CD4-positive, alpha-beta memory T cell (primary cell): ENCODE data around the gene NELFB. TPM values are rescaled to one million over a fixed set of nuclear protein-coding genes. Genes with fewer than 3 reads are reported as not detected.
A peak's percentile ranks its signal among the peaks of the same experiment; 100 is the strongest.

Experiments
- CTCF ChIA-PET: fragments of 350-600 bp; sonication (Branson Sonifier 250); formaldehyde crosslinking; loops from one replicate; lab custom pipeline; 2021; ENCODE audit warnings: inconsistent platforms; ENCODE audit not compliant: partially characterized antibody; lab: Charles Lee
- POLR2A ChIA-PET: fragments of 350-600 bp; sonication (Branson Sonifier 250); formaldehyde crosslinking; loops from one replicate; lab custom pipeline; 2021; ENCODE audit not compliant: partially characterized antibody; lab: Charles Lee
- DNase-seq, 5 donors: peaks; one replicate each; pipeline versions ENCODE4 v3.0.0 to v3.0.0-alpha.2; 2020 to 2022; ENCODE audit warnings: mixed read lengths in 1 of 5
- H3K27ac ChIP-seq: one replicate; pipeline ENCODE4 v1.7.0; 2013; ENCODE audit warnings: low read depth, low read length
- H3K27me3 ChIP-seq: 2 replicates; pipeline ENCODE4 v1.7.0; 2013; ENCODE audit warnings: mild to moderate bottlenecking, low read length, moderate library complexity; ENCODE audit not compliant: insufficient read depth
- H3K36me3 ChIP-seq: 2 replicates; pipeline ENCODE4 v1.7.0; 2013; ENCODE audit warnings: mild to moderate bottlenecking, low read length, moderate library complexity; ENCODE audit not compliant: insufficient read depth
- H3K4me1 ChIP-seq: 2 replicates; pipeline ENCODE4 v1.7.0; 2013; ENCODE audit warnings: mild to moderate bottlenecking, low read length, moderate library complexity; ENCODE audit not compliant: insufficient read depth
- H3K4me3 ChIP-seq, 2 donors: one replicate each; pipeline ENCODE4 v1.7.0; 2013; ENCODE audit warnings: low read length in 2 of 2, mild to moderate bottlenecking in 1 of 2
- H3K9me3 ChIP-seq, 2 donors: one replicate each; pipeline ENCODE4 v1.7.0; 2013; ENCODE audit warnings: low read length in 2 of 2, control low read depth in 1 of 2; ENCODE audit not compliant: control insufficient read depth in 1 of 2
- H3K27ac Mint-ChIP-seq, 7 donors: one replicate each; pipeline ENCODE4 v1.8.0; 2020 to 2021; ENCODE audit warnings: mixed read lengths in 7 of 7, mild to moderate bottlenecking in 6 of 7, inconsistent platforms in 3 of 7, moderate library complexity in 3 of 7
- H3K27me3 Mint-ChIP-seq, 2 donors: one replicate each; pipeline ENCODE4 v1.8.0; 2020 to 2021; ENCODE audit warnings: mixed read lengths in 2 of 2
- H3K36me3 Mint-ChIP-seq, 2 donors: one replicate each; pipeline ENCODE4 v1.8.0; 2020 to 2021; ENCODE audit warnings: mixed read lengths in 2 of 2, inconsistent platforms in 1 of 2, mild to moderate bottlenecking in 1 of 2
- H3K4me1 Mint-ChIP-seq, 4 donors: one replicate each; pipeline ENCODE4 v1.8.0; 2020 to 2021; ENCODE audit warnings: mixed read lengths in 4 of 4, mild to moderate bottlenecking in 1 of 4
- H3K4me3 Mint-ChIP-seq, 8 donors: one replicate each; pipeline ENCODE4 v1.8.0; 2020 to 2021; ENCODE audit warnings: mixed read lengths in 8 of 8, mild to moderate bottlenecking in 7 of 8, moderate library complexity in 6 of 8, inconsistent platforms in 3 of 8
- H3K9me3 Mint-ChIP-seq, 8 donors: one replicate each; pipeline ENCODE4 v1.8.0; 2020 to 2021; ENCODE audit warnings: mixed read lengths in 8 of 8, mild to moderate bottlenecking in 5 of 8, inconsistent platforms in 3 of 8, moderate library complexity in 1 of 8
- intact Hi-C: fragments of 100-400 bp; cut with micrococcal nuclease; formaldehyde crosslinking; loops from one replicate; pipeline ENCODE4 v1.15.1; 2023
- polyA plus RNA-seq, 2 donors: library from polyadenylated mRNA; unstranded; fragments of 300-500 nt; fragmentation: Illumina TruSeq; gene quantifications; one replicate each; pipeline ENCODE4 v1.2.3, GENCODE V29; 2021
- total RNA-seq, 2 experiments: library from RNA; stranded (reverse); gene quantifications; one replicate each; pipeline ENCODE4 v1.2.3, GENCODE V29; 2021

The NELFB gene
- total and polyA plus RNA-seq, 4 experiments from 2014 or later, result 28.3 to 44.9 (median 36.5) TPM

DNA sequence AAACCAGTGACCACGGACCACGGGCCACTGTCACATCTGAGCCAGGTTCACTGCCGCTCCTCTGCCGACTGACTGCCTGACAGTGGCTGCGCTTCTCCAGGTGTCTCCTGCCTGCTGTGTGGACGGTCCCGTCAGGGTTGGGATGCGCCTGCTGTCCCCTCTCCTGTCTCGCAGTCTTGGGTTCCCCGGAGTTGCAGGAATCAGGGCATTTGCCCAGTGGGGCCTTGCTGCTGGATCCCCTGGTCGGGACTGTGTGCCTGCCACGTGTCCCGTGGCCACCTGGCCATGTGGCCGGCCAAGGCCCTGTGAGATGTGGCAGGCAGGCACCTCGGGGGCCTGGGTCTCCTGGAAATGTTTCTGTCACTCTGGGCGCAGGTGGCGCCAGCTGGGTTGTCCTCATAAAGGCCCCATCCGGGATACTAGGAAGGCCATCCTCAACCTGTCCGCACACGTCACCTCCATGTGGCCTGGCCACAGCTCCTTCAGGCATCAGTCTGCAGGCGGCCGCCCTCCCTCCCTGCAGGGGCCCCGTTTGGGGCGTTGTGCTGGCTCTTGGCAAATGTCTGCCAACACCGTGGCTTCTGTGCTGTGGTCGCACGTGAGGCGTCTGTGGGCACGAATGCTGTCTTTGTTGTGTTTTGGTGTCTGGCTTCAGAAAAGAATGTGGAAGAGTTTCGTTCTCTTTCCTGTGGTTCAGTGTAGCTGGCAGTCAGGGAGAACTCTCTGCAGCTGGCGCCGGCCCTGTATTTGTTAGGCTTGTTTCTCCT, 16.0 kb downstream of the NELFB start:
- POLR2A ChIA-PET, result interaction anchor here (1.2 kb wide), 1 partner anchor 30 kb away, joined by 3 read pairs; the partner anchor contains the start of gene TUBB4B
- peak in 3 of 5 donors; percentile 22 to 37 (median 24) for DNase-seq
- peaks cover 20 to 25% of the 10 kb centered on the region in 2 donors for H3K36me3 Mint-ChIP-seq
- H3K27me3 Mint-ChIP-seq, result no peaks in the 10 kb centered on the region
- H3K4me3 Mint-ChIP-seq, result no peak overlapping the region
- CTCF ChIA-PET, result no interaction called here
- intact Hi-C loops, result no loop called here
- Histone ChIP-seq H3K27ac (no peak overlapping the region), H3K9me3 (no peaks in the 10 kb centered on the region), H3K4me3 (no peak overlapping the region), H3K27me3 (no peaks in the 10 kb centered on the region), H3K36me3 (peaks cover 13% of the 10 kb centered on the region), H3K4me1 (peaks cover 11% of the 10 kb centered on the region)
- peaks cover 11 to 27% (median 18%) of the 10 kb centered on the region in 4 donors for H3K4me1 Mint-ChIP-seq
- peak overlapping the region in 4 of 7 donors; percentile 13 to 73 (median 54) for H3K27ac Mint-ChIP-seq
- H3K9me3 Mint-ChIP-seq, result no peaks in the 10 kb centered on the region

GRCh38 chr9:137271696-137272076, 16.6 kb downstream of the NELFB start:
- H3K27me3 Mint-ChIP-seq, result no peaks in the 10 kb centered on the region
- H3K27ac ChIP-seq, result no peak overlapping the region
- peaks cover 20 to 25% of the 10 kb centered on the region in 2 donors for H3K36me3 Mint-ChIP-seq
- ChIA-PET POLR2A (interaction anchor here (1.2 kb wide), 1 partner anchor 31 kb away, joined by 3 read pairs; the partner anchor contains the start of gene TUBB4B), CTCF (no interaction called here)
- no peaks in the 10 kb centered on the region for H3K9me3 ChIP-seq
- no peak overlapping the region for H3K4me3 Mint-ChIP-seq
- no peak for DNase-seq
- H3K27ac Mint-ChIP-seq, result peak overlapping the region in 2 of 7 donors; percentile 42 to 65
- peaks cover 11% of the 10 kb centered on the region for H3K4me1 ChIP-seq
- peaks cover 9% of the 10 kb centered on the region for H3K36me3 ChIP-seq
- H3K9me3 Mint-ChIP-seq, result no peaks in the 10 kb centered on the region
- intact Hi-C loops, result no loop called here
- H3K4me1 Mint-ChIP-seq, result peaks cover 12 to 27% (median 19%) of the 10 kb centered on the region in 4 donors
- no peaks in the 10 kb centered on the region for H3K27me3 ChIP-seq
- H3K4me3 ChIP-seq, result no peak overlapping the region

GRCh38 chr9:137272241-137273094, 17.3 kb downstream of the NELFB start:
- no peaks in the 10 kb centered on the region for H3K27me3 ChIP-seq
- H3K27ac Mint-ChIP-seq, result no peak overlapping the region
- no peaks in the 10 kb centered on the region for H3K27me3 Mint-ChIP-seq
- DNase-seq, result no peak
- H3K9me3 Mint-ChIP-seq, result no peaks in the 10 kb centered on the region
- H3K4me3 Mint-ChIP-seq, result no peak overlapping the region
- peaks cover 17% of the 10 kb centered on the region for H3K4me1 ChIP-seq
- H3K4me1 Mint-ChIP-seq, result peaks cover 13 to 32% (median 22%) of the 10 kb centered on the region in 4 donors
- H3K36me3 Mint-ChIP-seq, result peaks cover 20 to 25% of the 10 kb centered on the region in 2 donors
- intact Hi-C loops, result no loop called here
- ChIA-PET CTCF (interaction anchor here (1.0 kb wide), 1 partner anchor 10 kb away, joined by 3 read pairs; no protein-coding TSS in a partner anchor), POLR2A (interaction anchor here (0.7 to 2.0 kb wide), 2 partner anchors 16 to 32 kb away, joined by 3 to 7 read pairs; partner anchors contain the start of gene TUBB4B)
- no peak overlapping the region for H3K4me3 ChIP-seq
- H3K27ac ChIP-seq, result no peak overlapping the region
- peaks cover 9% of the 10 kb centered on the region for H3K36me3 ChIP-seq
- H3K9me3 ChIP-seq, result no peaks in the 10 kb centered on the region

DNA sequence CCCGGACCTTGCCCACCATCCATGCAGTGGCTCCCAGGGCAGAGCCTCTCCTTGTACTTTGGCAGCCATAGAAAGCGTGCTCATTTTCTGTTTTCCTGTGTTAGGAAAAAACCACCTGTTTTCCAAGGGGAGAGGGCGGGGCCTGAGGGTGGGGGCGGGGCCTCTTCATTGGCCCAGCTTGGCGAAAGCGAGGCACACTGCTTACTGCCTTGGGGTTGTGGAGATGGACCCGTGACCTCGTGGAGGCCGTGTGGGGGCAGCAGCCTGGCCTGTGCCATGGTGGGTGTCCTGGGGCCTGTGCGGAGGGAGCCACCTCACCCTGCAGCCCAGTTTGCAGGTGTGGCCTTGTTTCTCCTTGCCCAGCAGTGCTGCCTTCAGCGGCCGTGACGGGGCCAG, 18.0 kb downstream of the NELFB start:
- Histone ChIP-seq H3K9me3 (no peaks in the 10 kb centered on the region), H3K4me1 (peaks cover 22% of the 10 kb centered on the region), H3K36me3 (peaks cover 5% of the 10 kb centered on the region), H3K4me3 (no peak overlapping the region), H3K27me3 (no peaks in the 10 kb centered on the region), H3K27ac (no peak overlapping the region)
- Mint-ChIP-seq H3K27ac (no peak overlapping the region), H3K4me3 (no peak overlapping the region), H3K4me1 (peaks cover 13 to 36% (median 22%) of the 10 kb centered on the region in 4 donors), H3K9me3 (no peaks in the 10 kb centered on the region), H3K36me3 (peaks cover 17 to 23% of the 10 kb centered on the region in 2 donors), H3K27me3 (peaks cover 0 to 1% of the 10 kb centered on the region in 2 donors)
- POLR2A ChIA-PET, result interaction anchor here (0.6 to 2.0 kb wide), 3 partner anchors 17 to 205 kb away, joined by 3 to 7 read pairs (median 3); partner anchors contain the start of gene TUBB4B
- no peak for DNase-seq
- intact Hi-C loops, result no loop called here
- CTCF ChIA-PET, result interaction anchor here (1.0 kb wide), 1 partner anchor 9 kb away, joined by 3 read pairs; no protein-coding TSS in a partner anchor

DNA sequence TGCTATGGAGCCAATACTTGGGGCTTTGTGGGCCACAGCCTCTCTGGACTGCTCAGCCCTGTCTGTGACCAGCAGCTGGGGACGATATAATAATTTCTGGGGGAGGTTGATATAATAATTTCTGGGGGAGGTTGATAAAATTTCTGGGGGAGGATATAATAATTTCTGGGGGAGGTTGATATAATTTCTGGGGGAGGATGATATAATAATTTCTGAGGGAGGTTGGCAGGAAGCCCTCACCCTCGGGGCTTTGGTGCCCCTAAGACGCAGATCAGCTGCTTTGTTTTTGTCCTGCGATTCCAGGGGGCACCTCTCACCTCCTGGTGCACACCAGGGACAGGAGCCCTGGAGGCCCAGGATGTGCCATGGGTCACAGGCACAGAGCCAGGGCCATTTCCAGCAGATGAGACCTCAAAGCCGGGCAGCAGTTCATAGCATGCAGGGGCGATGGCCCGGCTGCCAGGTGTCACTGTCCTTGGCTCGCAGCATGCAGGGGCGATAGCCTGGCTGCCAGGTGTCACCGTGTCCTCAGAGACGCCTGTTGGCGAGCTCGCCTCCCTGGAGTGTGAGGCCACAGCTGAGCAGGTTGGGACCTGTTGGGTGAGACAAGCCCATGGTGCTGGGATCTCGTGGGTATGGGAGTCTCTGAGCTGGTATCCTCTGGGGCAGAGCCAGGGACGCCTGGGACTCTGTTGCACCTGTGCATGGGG, 18.6 kb downstream of the NELFB start:
- Histone ChIP-seq H3K27ac (no peak overlapping the region), H3K9me3 (no peaks in the 10 kb centered on the region), H3K4me1 (peaks cover 22% of the 10 kb centered on the region), H3K27me3 (no peaks in the 10 kb centered on the region), H3K36me3 (peaks cover 5% of the 10 kb centered on the region), H3K4me3 (no peak overlapping the region)
- intact Hi-C loops, result no loop called here
- Mint-ChIP-seq H3K36me3 (peaks cover 13 to 18% of the 10 kb centered on the region in 2 donors), H3K27me3 (peaks cover 0 to 1% of the 10 kb centered on the region in 2 donors), H3K9me3 (no peaks in the 10 kb centered on the region), H3K4me3 (no peak overlapping the region), H3K27ac (no peak overlapping the region), H3K4me1 (peaks cover 9 to 33% (median 21%) of the 10 kb centered on the region in 4 donors)
- ChIA-PET POLR2A (interaction anchor here (0.6 to 2.0 kb wide), 3 partner anchors 33 to 821 kb away, joined by 3 to 7 read pairs (median 3); partner anchors contain the start of gene TUBB4B), CTCF (interaction anchor here (1.0 kb wide), 1 partner anchor 8 kb away, joined by 3 read pairs; no protein-coding TSS in a partner anchor)
- no peak for DNase-seq

DNA sequence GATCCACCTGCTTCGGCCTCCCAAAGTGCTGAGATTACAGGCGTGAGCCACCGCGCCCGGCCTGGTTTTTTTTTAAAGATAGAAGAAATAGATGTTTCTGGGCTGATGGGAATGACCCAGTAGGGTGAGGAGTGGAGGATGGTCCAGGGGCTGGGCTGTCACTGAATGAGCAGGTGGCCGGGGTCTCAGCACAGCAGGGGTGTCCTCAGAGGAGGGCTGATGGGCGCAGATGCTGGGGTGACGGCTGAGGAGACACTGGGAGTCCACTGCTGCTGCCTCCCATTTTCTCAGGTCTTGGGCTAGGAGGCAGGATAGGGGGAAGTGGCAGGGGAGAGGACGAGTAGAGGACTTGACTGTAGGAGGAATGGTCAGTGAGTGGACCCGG, 20.1 kb downstream of the NELFB start:
- H3K4me3 Mint-ChIP-seq, result peak overlapping the region in 1 of 8 donors; percentile 43
- H3K27me3 Mint-ChIP-seq, result peaks cover 0 to 1% of the 10 kb centered on the region in 2 donors
- Histone ChIP-seq H3K9me3 (no peaks in the 10 kb centered on the region), H3K4me1 (peaks cover 22% of the 10 kb centered on the region), H3K36me3 (no peaks in the 10 kb centered on the region), H3K27me3 (no peaks in the 10 kb centered on the region), H3K27ac (no peak overlapping the region), H3K4me3 (no peak overlapping the region)
- peaks cover 8 to 25% (median 17%) of the 10 kb centered on the region in 4 donors for H3K4me1 Mint-ChIP-seq
- peak overlapping the region in 1 of 7 donors; percentile 27 for H3K27ac Mint-ChIP-seq
- intact Hi-C loops, result no loop called here
- peaks cover 5 to 7% of the 10 kb centered on the region in 2 donors for H3K36me3 Mint-ChIP-seq
- H3K9me3 Mint-ChIP-seq, result no peaks in the 10 kb centered on the region
- POLR2A ChIA-PET, result no interaction called here
- no peak for DNase-seq
- CTCF ChIA-PET, result no interaction called here
